Central memory CD4-positive, alpha-beta T cell (primary cell): ENCODE results near the gene TNFSF8.

ENCODE experiments used
- DNase-seq: peaks from one replicate; pipeline ENCODE4 v3.0.0; 2022

Gene TNFSF8

GRCh38 chr9:114935119-114935518, 4.7 kb upstream of the TNFSF8 start:
- no peak for DNase-seq

DNA sequence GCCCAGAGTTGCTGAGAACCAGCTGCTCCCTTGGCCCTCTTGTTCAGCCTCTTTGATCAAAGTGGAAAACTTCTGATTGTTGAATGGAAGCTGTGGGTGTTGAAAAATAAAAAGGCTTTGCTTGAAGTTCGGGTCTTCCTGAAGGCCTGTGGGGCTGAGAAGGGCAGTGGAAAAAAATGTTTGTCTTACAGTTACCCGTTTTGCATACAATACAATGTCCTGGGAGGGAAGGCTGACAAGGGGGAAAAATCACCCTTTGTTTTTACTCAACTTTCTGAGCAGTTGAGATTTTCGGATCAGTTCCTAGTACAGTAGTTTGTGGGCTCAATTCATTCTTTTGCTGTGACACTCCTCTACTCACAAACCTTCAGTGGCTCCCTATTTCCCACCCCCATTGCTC, 2.1 kb upstream of the TNFSF8 start:
- DNase-seq, result no peak

GRCh38 chr9:114931407-114931806, 1.0 kb upstream of the TNFSF8 start:
- no peak for DNase-seq

DNA sequence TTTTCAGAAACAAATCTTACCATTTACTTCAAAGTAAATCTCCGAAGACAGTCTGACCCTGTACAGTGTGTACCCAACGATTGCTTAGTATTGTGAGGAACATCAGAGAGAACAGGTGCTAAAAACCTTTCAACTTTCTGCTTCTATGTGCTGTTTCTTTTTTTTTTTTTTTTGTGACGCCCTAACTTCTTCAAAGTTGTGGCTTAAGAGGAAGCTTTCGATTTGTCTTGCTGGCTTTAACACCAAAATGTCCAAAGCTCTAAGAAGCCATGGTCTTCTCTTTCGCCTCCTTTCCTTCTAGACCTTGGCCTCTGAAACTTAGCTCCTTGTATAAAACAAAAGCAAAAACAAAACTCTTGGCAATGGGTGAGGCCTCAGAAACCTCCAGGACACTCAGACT, 1.2 kb downstream of the TNFSF8 start:
- peak; percentile 75 for DNase-seq

GRCh38 chr9:114928671-114929070, 1.7 kb downstream of the TNFSF8 start:
- DNase-seq, result no peak

GRCh38 chr9:114928136-114928535, 2.3 kb downstream of the TNFSF8 start:
- DNase-seq, result no peak

- no peak for DNase-seq
Observed at GRCh38 chr9:114925672-114926071, 4.7 kb downstream of the TNFSF8 start.

- DNase-seq, result no peak
Observed at GRCh38 chr9:114925039-114925438, 5.4 kb downstream of the TNFSF8 start.

DNA sequence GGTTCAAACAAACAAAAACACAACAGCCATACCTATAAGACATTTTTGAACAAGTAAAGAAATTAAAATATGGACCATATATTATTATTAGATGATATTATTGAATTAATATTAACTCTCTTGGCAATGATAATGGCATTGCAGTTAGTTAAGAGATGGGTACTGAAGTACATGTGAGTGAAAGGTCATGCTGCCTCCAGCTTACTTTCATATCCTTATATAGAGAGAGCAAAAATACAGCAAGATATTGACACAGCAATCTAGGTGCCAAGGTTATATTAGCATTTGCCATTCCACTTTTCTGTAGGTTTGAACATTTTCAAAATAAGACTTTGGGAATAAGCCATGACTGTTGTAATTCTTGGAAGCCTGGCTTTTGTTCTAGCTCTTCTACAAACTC, 6.1 kb downstream of the TNFSF8 start:
- DNase-seq, result no peak

GRCh38 chr9:114923918-114924317, 6.5 kb downstream of the TNFSF8 start:
- DNase-seq, result no peak

DNA sequence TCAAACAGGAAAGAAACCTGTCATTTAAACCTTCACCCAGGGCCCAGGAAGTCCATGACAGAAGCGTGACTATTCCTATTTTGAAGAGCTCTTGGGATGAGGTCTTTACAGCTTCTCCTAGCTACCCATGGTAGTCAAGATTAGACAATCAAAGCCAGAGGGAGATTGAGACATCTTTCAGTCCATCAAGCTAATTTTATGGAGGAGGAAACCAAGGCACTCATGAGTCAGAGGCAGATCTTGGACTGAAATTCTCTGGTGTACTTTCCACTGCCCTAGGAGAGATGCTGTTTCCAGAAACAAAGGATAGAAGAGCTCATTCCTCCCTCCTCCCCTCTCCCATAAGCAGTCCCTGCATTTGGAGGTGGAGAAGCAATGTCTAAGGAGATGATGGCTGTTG, 9.2 kb downstream of the TNFSF8 start:
- DNase-seq, result no peak

DNA sequence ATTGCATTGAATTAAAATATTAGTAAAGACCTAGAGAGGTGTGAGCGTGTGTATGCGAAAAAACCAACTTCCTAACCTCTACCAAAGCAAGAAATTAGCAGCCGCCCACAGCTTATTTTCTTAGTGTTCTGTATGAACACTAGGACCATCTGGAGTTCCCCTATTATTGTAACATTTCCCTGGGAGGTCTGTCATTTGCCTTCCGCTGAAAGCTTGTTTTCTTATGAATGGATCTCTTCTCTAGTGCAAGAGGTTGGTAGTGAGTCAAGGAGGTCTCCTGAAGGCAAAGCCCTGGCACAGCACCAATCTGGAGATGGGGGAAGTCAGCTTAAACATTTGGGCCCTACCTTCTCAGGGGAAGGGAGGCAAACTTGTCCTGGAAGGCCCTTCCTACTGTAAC, 10.8 kb downstream of the TNFSF8 start:
- DNase-seq, result no peak

DNA sequence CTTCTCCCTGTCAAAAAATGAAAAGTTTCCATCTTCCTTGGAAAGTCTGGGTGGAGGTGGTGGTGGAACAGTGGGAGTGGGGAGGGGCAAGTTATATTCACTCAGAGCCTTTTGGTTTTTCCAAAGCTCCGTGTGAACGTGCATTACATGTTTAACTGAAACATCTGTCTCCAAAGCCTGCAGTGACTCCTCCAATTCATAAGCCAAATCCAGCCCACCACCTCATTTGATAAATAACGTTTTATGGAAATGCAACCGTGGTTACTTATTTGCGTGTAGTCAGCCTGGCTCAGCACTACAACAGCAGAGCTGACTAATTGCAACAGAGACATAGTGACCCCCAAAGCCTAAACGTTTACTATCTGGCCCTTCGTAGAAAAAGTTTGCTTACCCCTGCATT, 13.9 kb downstream of the TNFSF8 start:
- no peak for DNase-seq

DNA sequence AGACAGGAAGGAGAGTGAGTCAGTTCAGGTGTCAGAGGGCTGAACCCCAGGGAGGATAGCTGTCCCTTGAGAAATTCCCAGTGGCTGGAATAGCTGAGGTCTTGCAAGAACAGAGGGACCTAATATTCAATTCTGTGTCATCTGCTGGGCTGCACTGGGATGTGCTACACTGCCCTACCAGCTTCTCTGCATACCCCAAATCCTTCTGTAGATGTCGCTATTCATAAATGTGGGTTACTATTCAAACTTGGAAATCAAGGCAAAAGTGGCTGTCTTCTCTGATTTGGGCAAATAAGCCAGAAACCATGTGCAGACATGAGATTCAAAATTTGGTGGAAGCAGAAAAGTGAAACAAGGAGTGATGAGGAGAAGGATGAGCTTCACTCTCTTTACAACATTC, 16.3 kb downstream of the TNFSF8 start:
- no peak for DNase-seq

- DNase-seq, result no peak
Observed at GRCh38 chr9:114913656-114914055, 16.7 kb downstream of the TNFSF8 start.

DNA sequence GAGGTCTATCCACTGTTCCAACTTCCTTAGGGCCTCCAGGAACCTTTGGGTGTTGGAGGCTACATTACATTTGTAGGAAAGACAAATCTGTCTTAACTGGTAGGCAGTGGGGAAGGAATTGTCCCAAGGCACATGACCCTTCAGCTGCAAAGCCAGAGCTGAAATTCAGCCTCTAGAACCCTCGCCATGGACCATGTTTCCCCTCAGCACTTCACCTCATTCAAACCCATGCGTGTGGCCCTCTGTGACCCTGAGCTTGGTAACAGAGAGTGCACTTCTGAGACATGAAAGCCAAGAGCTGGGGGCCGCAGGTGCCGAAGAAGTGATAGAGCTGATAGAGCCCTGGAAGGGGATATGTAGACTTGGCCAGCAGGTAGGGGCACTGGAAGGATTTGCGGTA, 17.2 kb downstream of the TNFSF8 start:
- no peak for DNase-seq

- DNase-seq, result no peak
Observed at GRCh38 chr9:114911167-114911821, 19.1 kb downstream of the TNFSF8 start.

- DNase-seq, result no peak
Observed at GRCh38 chr9:114910541-114910940, 19.9 kb downstream of the TNFSF8 start.

DNA sequence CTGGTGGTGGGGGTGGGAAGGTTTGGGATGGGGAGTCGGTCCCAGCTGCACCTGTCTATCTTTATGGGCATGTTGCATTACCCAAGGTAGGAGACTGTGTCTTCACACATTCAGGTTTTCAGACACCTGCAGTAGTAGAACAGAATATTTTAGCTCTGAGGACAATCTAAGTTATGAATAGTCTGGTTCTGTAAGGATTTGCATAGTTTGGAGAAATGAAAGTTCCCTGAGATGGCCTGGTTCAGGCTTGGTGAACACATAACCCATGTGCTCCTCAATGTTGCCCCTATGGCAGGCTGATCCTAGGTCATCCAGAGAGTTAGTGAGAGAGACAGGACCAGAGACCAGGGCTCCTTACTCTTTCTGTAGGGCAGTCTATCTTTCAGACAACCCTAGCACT, 20.7 kb downstream of the TNFSF8 start:
- DNase-seq, result no peak

DNA sequence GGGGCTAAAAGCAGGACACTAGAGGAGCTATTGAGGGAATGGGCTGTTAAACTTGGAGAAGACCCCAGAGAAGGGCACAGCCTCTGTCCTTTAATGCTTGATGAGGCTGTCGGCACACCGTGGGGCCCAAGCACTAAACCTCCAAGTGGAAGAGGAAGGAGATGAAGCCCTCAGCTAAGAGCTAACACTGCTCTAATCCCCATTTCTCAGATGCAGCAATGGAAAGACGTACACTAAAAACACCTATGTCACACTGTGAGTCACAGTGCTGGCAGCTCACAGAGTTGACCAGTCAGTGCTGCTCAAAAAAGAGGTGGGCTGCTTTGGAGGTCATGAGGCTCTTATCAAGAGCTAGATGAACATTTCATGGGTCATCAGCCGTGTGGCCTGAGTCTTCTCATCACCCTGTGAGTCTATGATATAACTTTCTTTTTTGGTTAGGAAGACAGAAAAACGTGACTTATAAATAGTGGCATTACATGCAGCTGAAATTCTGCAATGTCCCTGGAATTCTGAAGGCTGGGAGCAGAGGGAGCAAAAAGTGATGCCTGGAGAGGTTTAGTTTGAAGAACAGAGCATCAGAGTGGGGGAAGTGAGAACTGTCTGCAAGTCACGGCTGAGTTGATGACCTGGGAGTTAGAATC, 21.5 kb downstream of the TNFSF8 start:
- no peak for DNase-seq

- DNase-seq, result no peak
Observed at GRCh38 chr9:114908104-114908622, 22.2 kb downstream of the TNFSF8 start.

DNA sequence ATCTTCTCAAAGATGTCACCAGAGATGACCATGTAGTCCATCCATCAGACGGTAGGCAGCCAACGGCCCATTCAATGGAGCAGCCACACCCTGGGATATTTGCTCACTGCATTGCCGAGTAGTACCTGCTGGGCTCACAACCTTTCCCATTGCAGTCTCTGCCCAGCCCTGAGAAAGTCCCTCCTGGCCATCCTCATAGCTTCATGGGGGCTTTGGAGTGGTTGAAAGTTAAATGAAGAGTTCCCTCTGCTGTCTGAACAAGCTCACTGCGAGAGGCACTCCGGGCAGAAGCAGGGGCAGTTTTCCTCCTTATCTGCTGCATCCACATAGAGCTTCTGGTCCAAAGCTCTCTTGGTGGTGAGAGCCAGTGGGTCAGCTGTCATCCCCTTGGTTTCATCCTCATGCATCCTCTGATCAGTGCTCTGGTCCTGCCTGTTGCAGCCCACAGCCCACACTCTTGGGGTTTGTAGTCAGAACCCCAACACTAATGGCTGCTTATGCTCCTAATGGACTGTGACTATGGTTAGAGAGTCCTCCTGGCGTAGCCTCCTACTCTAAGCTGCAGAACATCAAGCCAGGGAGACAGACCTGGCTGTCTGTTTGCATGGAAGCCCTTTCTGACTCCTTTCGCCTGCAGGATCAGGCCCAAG, 23.3 kb downstream of the TNFSF8 start:
- DNase-seq, result no peak

GRCh38 chr9:114905170-114905940, 25.0 kb downstream of the TNFSF8 start:
- no peak for DNase-seq
